K562 (cell line): ENCODE measurements around the gene SLMAP. TPM values are rescaled to one million over a fixed set of nuclear protein-coding genes. Genes with fewer than 3 reads are reported as not detected.

Source experiments
- ATAC-seq: fragments of 200-7000 bp; cut with Tn5 transposase; 3 replicates; pipeline ENCODE4 v1.9.1; 2020; ENCODE audit warnings: moderate library complexity
- BruUV-seq: library from RNA; stranded (reverse); fragments of 400-500 nt; replicated peaks from 2 replicates; lab custom pipeline; 2021; lab: Mats Ljungman, UMichigan
- CTCF ChIA-PET: fragments of 300-600 bp; formaldehyde crosslinking; extraction: SDS; loops from one replicate; lab custom pipeline; 2021; ENCODE audit warnings: low intra/inter-chr PET ratio; lab: Yijun Ruan, JAX
- POLR2A ChIA-PET: fragments of 300-600, 350-650 bp; sonication (Branson Sonifier 250); formaldehyde crosslinking; extraction: SDS; loops from one replicate; lab custom pipeline; 2021; ENCODE audit warnings: antibody characterized with exemption, inconsistent platforms; lab: Yijun Ruan, JAX
- DNase-seq, 4 experiments: peaks; one replicate each; pipeline versions ENCODE4 v3.0.0 to v3.0.0-alpha.2; 2011 to 2018; ENCODE audit warnings: low spot score in 3 of 4, mixed read lengths in 3 of 4; ENCODE audit errors: extremely low read depth in 1 of 4
- FAIRE-seq: peaks from 2 replicates; lab custom pipeline; 2011; peaks lifted over from hg19 to GRCh38; lab: Jason Lieb, UNC
- H2AFZ ChIP-seq: 2 replicates; pipeline ENCODE4 v1.6.0; 2011; ENCODE audit warnings: low read depth, low read length, control low read depth, inconsistent platforms
- H3K27ac ChIP-seq: fragments of 200-600 bp; 3 replicates; pipeline ENCODE4 v1.8.0; 2011; ENCODE audit warnings: low read depth, mild to moderate bottlenecking, control low read depth, inconsistent platforms, low read length, moderate library complexity, mixed read lengths; ENCODE audit errors: extremely low read depth
- H3K27me3 ChIP-seq, 2 experiments: fragments of 300-600 bp in 1 of 2; 2 replicates in 1 of 2; 3 replicates in 1 of 2; pipeline versions ENCODE4 v1.6.0 to v1.8.0; 2011; ENCODE audit warnings: inconsistent platforms in 2 of 2, low read length in 2 of 2, mild to moderate bottlenecking in 1 of 2, mixed read lengths in 1 of 2, moderate library complexity in 1 of 2; ENCODE audit not compliant: control insufficient read depth in 2 of 2, insufficient read depth in 2 of 2
- H3K36me3 ChIP-seq: fragments of 300-600 bp; 3 replicates; pipeline ENCODE4 v1.8.0; 2011; ENCODE audit warnings: mild to moderate bottlenecking, low read length, inconsistent platforms; ENCODE audit not compliant: control insufficient read depth, insufficient read depth
- H3K4me1 ChIP-seq, 2 experiments: fragments of 200-600 bp in 1 of 2; replicated peaks in 1 of 2; 2 replicates in 1 of 2; 3 replicates in 1 of 2; pipeline versions ENCODE4 v1.5.1 to v1.8.0; 2011; ENCODE audit warnings: inconsistent platforms in 2 of 2, low read length in 2 of 2, mild to moderate bottlenecking in 1 of 2, mixed read lengths in 1 of 2, moderate library complexity in 1 of 2; ENCODE audit not compliant: control insufficient read depth in 2 of 2, insufficient read depth in 2 of 2
- H3K4me2 ChIP-seq: 2 replicates; pipeline ENCODE4 v1.6.1; 2011; ENCODE audit warnings: low read length, control low read depth, inconsistent platforms, mixed read lengths; ENCODE audit not compliant: insufficient read depth
- H3K4me3 ChIP-seq: fragments of 200-600 bp; sonication (generic), shearing (Covaris generic); 2 replicates; pipeline ENCODE4 v1.5.1; 2016; ENCODE audit warnings: control low read depth, inconsistent platforms
- H3K79me2 ChIP-seq: fragments of 200-600 bp; 3 replicates; pipeline ENCODE4 v1.8.0; 2011; ENCODE audit warnings: low read length, inconsistent platforms; ENCODE audit not compliant: control insufficient read depth, insufficient read depth
- H3K9ac ChIP-seq, 2 experiments: 2 replicates each; pipeline versions ENCODE4 v1.6.0 to v1.6.1; 2011; ENCODE audit warnings: low read depth in 2 of 2, low read length in 2 of 2, control low read depth in 1 of 2, inconsistent platforms in 1 of 2, mild to moderate bottlenecking in 1 of 2, mixed read lengths in 1 of 2; ENCODE audit not compliant: insufficient read depth in 1 of 2
- H3K9me1 ChIP-seq: one replicate; pipeline ENCODE4 v1.6.0; 2011; ENCODE audit warnings: inconsistent platforms, mild to moderate bottlenecking, low read length, moderate library complexity; ENCODE audit not compliant: control insufficient read depth, insufficient read depth
- H3K9me3 ChIP-seq: replicated peaks from 2 replicates; pipeline ENCODE4 v1.5.1; 2011; ENCODE audit warnings: low read depth, low read length, inconsistent platforms; ENCODE audit not compliant: control insufficient read depth, insufficient read depth
- H4K20me1 ChIP-seq: replicated peaks from 2 replicates; pipeline ENCODE4 v1.6.1; 2011; ENCODE audit warnings: low read length, inconsistent platforms, mixed read lengths; ENCODE audit not compliant: control insufficient read depth, insufficient read depth
- ARID2 ChIP-seq: fragments of 450-650 bp; IDR thresholded peaks from 2 replicates; pipeline ENCODE4 v1.6.1; 2017; ENCODE audit warnings: antibody characterized with exemption, mild to moderate bottlenecking
- CBFA2T3 ChIP-seq: fragments of 450-650 bp; IDR thresholded peaks from 2 replicates; pipeline ENCODE4 v1.6.1; 2017
- DDX20 ChIP-seq: fragments of 450-650 bp; IDR thresholded peaks from 2 replicates; pipeline ENCODE4 v1.6.1; 2016; ENCODE audit warnings: missing genetic modification characterization, low read depth, mild to moderate bottlenecking, missing compliant biosample characterization, moderate library complexity
- DPF2 ChIP-seq: fragments of 450-650 bp; IDR thresholded peaks from 2 replicates; pipeline ENCODE4 v1.6.1; 2016
- FOXA3 ChIP-seq, 2 experiments: fragments of 450-650 bp in 1 of 2; sonication (generic) in 1 of 2; formaldehyde crosslinking; IDR thresholded peaks in 1 of 2; conservative IDR thresholded peaks in 1 of 2; 2 replicates each; pipeline versions ENCODE4 v1.4.0 to v1.8.0; 2020 to 2022; ENCODE audit warnings: mild to moderate bottlenecking in 2 of 2, missing genetic modification reagents in 1 of 2
- MTF1 ChIP-seq: fragments of 250-450 bp; sonication (Bioruptor Pico); IDR thresholded peaks from 2 replicates; pipeline ENCODE4 v1.9.0; 2021; ENCODE audit warnings: moderate library complexity, mild to moderate bottlenecking, inconsistent platforms, borderline replicate concordance
- NFRKB ChIP-seq: fragments of 450-650 bp; IDR thresholded peaks from 2 replicates; pipeline ENCODE4 v1.6.1; 2016; ENCODE audit warnings: low read depth
- NR4A1 ChIP-seq, 2 experiments: fragments of 250-450 bp in 1 of 2; fragments of 450-650 bp in 1 of 2; sonication (Bioruptor Pico) in 1 of 2; IDR thresholded peaks; 2 replicates each; pipeline versions ENCODE4 v1.4.0 to v1.6.1; 2016 to 2020; ENCODE audit warnings: mild to moderate bottlenecking in 2 of 2, missing compliant biosample characterization in 1 of 2, missing genetic modification characterization in 1 of 2, moderate library complexity in 1 of 2
- SMARCC2 ChIP-seq: fragments of 450-650 bp; IDR thresholded peaks from 2 replicates; pipeline ENCODE4 v1.6.1; 2017; ENCODE audit warnings: antibody characterized with exemption, moderate library complexity, mild to moderate bottlenecking, low read depth
- SRF ChIP-seq, 2 experiments: fragments of 250-450, 450-650 bp in 1 of 2; sonication (Bioruptor Pico) in 1 of 2; sonication (generic) in 1 of 2; formaldehyde crosslinking; IDR thresholded peaks; 2 replicates each; pipeline versions ENCODE4 v1.5.0 to v1.5.1; 2020 to 2022; ENCODE audit warnings: mild to moderate bottlenecking in 1 of 2, missing genetic modification reagents in 1 of 2
- TEAD1 ChIP-seq, 2 experiments: fragments of 450-650 bp in 1 of 2; sonication (generic) in 1 of 2; formaldehyde crosslinking; IDR thresholded peaks; 2 replicates each; pipeline versions ENCODE4 v1.4.0 to v1.8.0; 2020 to 2022; ENCODE audit warnings: mild to moderate bottlenecking in 2 of 2, missing genetic modification reagents in 1 of 2
- ZFP1 ChIP-seq: fragments of 450-650 bp; formaldehyde crosslinking; IDR thresholded peaks from 2 replicates; pipeline ENCODE4 v1.4.0; 2020; ENCODE audit warnings: mild to moderate bottlenecking, mixed read lengths
- ZNF224 ChIP-seq: sonication (generic); formaldehyde crosslinking; IDR thresholded peaks from 2 replicates; pipeline ENCODE4 v1.8.0; 2022; ENCODE audit warnings: mild to moderate bottlenecking, missing genetic modification reagents
- ZNF583 ChIP-seq: fragments of 250-450 bp; sonication (Bioruptor Pico); IDR thresholded peaks from 2 replicates; pipeline ENCODE4 v1.4.0; 2020
- ZNF699 ChIP-seq: fragments of 250-450 bp; sonication (Bioruptor Pico); IDR thresholded peaks from 2 replicates; pipeline ENCODE4 v1.8.0; 2021; ENCODE audit warnings: mild to moderate bottlenecking, moderate library complexity; ENCODE audit not compliant: insufficient replicate concordance
- WGBS: fragments of 100-300 bp; shearing (Covaris generic); methylation state at CpG from one replicate; pipeline ENCODE4 v1.1.6; 2016; ENCODE audit warnings: low coverage, mixed read lengths; ENCODE audit not compliant: insufficient coverage; ENCODE audit errors: missing lambda C conversion rate; 5-methylcytosine and 5-hydroxymethylcytosine counted together
- in situ Hi-C: fragments of 300-500 bp; cut with MboI; formaldehyde crosslinking; loops from 4 replicates; pipeline ENCODE4 v1.15.0; 2018; ENCODE audit warnings: inconsistent platforms, mixed read lengths
- intact Hi-C: fragments of 100-400 bp; cut with micrococcal nuclease; formaldehyde crosslinking; loops from 2 replicates; pipeline ENCODE4 v1.14.2; 2022
- polyA plus RNA-seq, 8 experiments: library from polyadenylated mRNA; depleted of rRNA in 4 of 8; stranded (reverse) in 5 of 8; unstranded in 3 of 8; fragments of >200 nt; fragmentation: Nextera tagmentation in 2 of 8; fragmentation: Illumina TruSeq in 1 of 8; extraction: Ambion mirVana in 2 of 8; extraction: Trizol in 1 of 8; gene quantifications; 2 replicates each; pipeline versions ENCODE4 v1.2.1 to v1.2.3, GENCODE V29; 2011 to 2014; ENCODE audit warnings: inconsistent platforms in 1 of 8, missing spikeins in 1 of 8
- total RNA-seq, 7 experiments: library from RNA; depleted of rRNA in 6 of 7; stranded (reverse); fragments of >200 nt in 6 of 7; fragmentation: Illumina TruSeq in 2 of 7; extraction: Trizol in 2 of 7; gene quantifications; 2 replicates each; pipeline versions ENCODE4 v1.2.1 to v1.2.3, GENCODE V29; 2011 to 2021; ENCODE audit warnings: low replicate concordance in 1 of 7
- TF ChIP-seq, protein P1 (sequence below), 2 experiments: fragments of 200-800 bp in 1 of 2; sonication (Bioruptor generic) in 1 of 2; sonication (generic) in 1 of 2; formaldehyde crosslinking in 1 of 2; IDR thresholded peaks in 1 of 2; conservative IDR thresholded peaks in 1 of 2; 2 replicates each; pipeline versions ENCODE4 v1.5.0 to v1.6.1; 2016 to 2020; ENCODE audit warnings: missing compliant biosample characterization in 1 of 2, missing genetic modification characterization in 1 of 2, missing genetic modification reagents in 1 of 2
- TF ChIP-seq, protein P2 (sequence below): fragments of 450-650 bp; IDR thresholded peaks from 2 replicates; pipeline ENCODE4 v1.6.1; 2016; ENCODE audit warnings: mild to moderate bottlenecking

The SLMAP gene
- total and polyA plus RNA-seq, 9 of the 15 experiments (the other 6 are each of a cell fraction or from before 2014, with no cell fraction given), result 12.1 to 50.7 (median 28.3) TPM

DNA sequence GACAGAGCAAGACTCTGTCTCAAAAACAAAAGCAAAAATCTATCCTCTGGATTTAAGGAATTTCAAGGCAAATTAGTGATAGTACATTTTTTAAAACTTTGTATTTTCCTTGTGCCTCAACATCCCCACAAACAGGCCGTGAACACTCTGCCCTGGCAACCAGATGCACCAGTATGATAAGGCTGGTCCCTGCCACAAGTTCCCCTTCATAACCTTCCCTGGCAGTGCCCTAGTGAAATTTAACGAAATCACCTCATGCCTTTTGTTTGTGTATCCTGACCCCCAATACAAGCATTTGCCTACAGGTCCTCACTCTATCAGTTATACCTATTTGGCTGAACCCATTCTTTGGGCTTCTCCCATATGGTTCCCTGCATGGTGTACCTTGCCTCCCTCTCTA lies 144.7 kb downstream of the SLMAP start:
- POLR2A ChIA-PET, result no interaction called here
- intact Hi-C loops, result no loop called here
- no TSS peak for BruUV-seq

More for the DNA sequence above, 144.7 kb downstream of the SLMAP start:
- Histone ChIP-seq H3K79me2 (no peaks in the 10 kb centered on the region), H4K20me1 (no peaks in the 10 kb centered on the region)
- TF ChIP-seq, protein P1, sequence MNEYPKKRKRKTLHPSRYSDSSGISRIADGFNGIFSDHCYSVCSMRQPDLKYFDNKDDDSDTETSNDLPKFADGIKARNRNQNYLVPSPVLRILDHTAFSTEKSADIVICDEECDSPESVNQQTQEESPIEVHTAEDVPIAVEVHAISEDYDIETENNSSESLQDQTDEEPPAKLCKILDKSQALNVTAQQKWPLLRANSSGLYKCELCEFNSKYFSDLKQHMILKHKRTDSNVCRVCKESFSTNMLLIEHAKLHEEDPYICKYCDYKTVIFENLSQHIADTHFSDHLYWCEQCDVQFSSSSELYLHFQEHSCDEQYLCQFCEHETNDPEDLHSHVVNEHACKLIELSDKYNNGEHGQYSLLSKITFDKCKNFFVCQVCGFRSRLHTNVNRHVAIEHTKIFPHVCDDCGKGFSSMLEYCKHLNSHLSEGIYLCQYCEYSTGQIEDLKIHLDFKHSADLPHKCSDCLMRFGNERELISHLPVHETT (CRISPR knock-in tag; conservative IDR thresholded peaks at IDR 0.05 in 1 of 2, IDR thresholded peaks at IDR 0.05 in 1 of 2), result no peak
- no peak for TF ChIP-seq SRF (CRISPR knock-in tag; IDR thresholded peaks at IDR 0.05)
- TF ChIP-seq ZNF224, result no peak
- TF ChIP-seq DDX20 (tag), result no peak
- no peak for TF ChIP-seq CBFA2T3
- TF ChIP-seq SMARCC2, result no peak
- TF ChIP-seq ARID2, result no peak
- no peak for TF ChIP-seq TEAD1 (CRISPR knock-in tag; IDR thresholded peaks at IDR 0.05)
- no peak for TF ChIP-seq DPF2
- TF ChIP-seq ZNF699, result no peak
- no peak for TF ChIP-seq ZNF583 (CRISPR knock-in tag)
- TF ChIP-seq NR4A1 (CRISPR knock-in tag; IDR thresholded peaks at IDR 0.05), result no peak
- TF ChIP-seq NR4A1 (tag; IDR thresholded peaks at IDR 0.05), result no peak
- no peak for TF ChIP-seq ZFP1 (CRISPR knock-in tag)
- TF ChIP-seq NFRKB, result no peak
- no peak for TF ChIP-seq MTF1 (CRISPR knock-in tag)
- TF ChIP-seq, protein P2, sequence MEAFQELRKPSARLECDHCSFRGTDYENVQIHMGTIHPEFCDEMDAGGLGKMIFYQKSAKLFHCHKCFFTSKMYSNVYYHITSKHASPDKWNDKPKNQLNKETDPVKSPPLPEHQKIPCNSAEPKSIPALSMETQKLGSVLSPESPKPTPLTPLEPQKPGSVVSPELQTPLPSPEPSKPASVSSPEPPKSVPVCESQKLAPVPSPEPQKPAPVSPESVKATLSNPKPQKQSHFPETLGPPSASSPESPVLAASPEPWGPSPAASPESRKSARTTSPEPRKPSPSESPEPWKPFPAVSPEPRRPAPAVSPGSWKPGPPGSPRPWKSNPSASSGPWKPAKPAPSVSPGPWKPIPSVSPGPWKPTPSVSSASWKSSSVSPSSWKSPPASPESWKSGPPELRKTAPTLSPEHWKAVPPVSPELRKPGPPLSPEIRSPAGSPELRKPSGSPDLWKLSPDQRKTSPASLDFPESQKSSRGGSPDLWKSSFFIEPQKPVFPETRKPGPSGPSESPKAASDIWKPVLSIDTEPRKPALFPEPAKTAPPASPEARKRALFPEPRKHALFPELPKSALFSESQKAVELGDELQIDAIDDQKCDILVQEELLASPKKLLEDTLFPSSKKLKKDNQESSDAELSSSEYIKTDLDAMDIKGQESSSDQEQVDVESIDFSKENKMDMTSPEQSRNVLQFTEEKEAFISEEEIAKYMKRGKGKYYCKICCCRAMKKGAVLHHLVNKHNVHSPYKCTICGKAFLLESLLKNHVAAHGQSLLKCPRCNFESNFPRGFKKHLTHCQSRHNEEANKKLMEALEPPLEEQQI, result no peak
- no peak for TF ChIP-seq FOXA3 (CRISPR knock-in tag; conservative IDR thresholded peaks at IDR 0.05 in 1 of 2, IDR thresholded peaks at IDR 0.05 in 1 of 2)
- TF ChIP-seq, all 486 proteins: peak for 0
- ATAC-seq (no peak), FAIRE-seq (no peak), DNase-seq (no peak)
- Histone ChIP-seq H3K27ac (no peak overlapping the region), H3K9ac (no peak overlapping the region), H3K4me1 (no peaks in the 10 kb centered on the region), H3K36me3 (peaks cover 13% of the 10 kb centered on the region; the same call in 1 of the 3 replicates), H2AFZ (no peak overlapping the region), H3K4me2 (no peak overlapping the region), H3K9me3 (no peaks in the 10 kb centered on the region), H3K27me3 (no peaks in the 10 kb centered on the region), H3K9me1 (no peaks in the 10 kb centered on the region), H3K4me3 (no peak overlapping the region)
- in situ Hi-C loops, result no loop called here
- CTCF ChIA-PET, result no interaction called here
- WGBS, result 92% methylated on average over 2 of the region's 2 CpGs
